ENCODE results near the gene ARID5B. TPM values are rescaled to one million over a fixed set of nuclear protein-coding genes. Genes with fewer than 3 reads are reported as not detected.

ARID5B gene
- total RNA-seq, 2 experiments from 2014 or later = 71.1 to 73.9 TPM

GRCh38 chr10:61869041-61869675 is 32.3 kb upstream of the ARID5B start:
- Mint-ChIP-seq H3K4me1 (peaks cover 13% of the 10 kb centered on the region), H3K27ac (no peak overlapping the region), H3K4me3 (no peak overlapping the region), H3K36me3 (ENCODE audit: low read depth) (no peaks in the 10 kb centered on the region), H3K9me3 (no peaks in the 10 kb centered on the region), H3K27me3 (peaks cover 5% of the 10 kb centered on the region)
- ChIA-PET CTCF (interaction anchor here (3.2 kb wide), 1 partner anchor 118 kb away, joined by 30 read pairs; no protein-coding TSS in a partner anchor), POLR2A (interaction anchor here (3.3 kb wide), 1 partner anchor 32 kb away, joined by 19 read pairs; the partner anchor contains the start of gene ARID5B)
- no peak for DNase-seq

GRCh38 chr10:61869774-61870525 is 31.5 kb upstream of the ARID5B start:
- DNase-seq = no peak
- no peaks in the 10 kb centered on the region for H3K36me3 Mint-ChIP-seq (ENCODE audit: low read depth)
- CTCF ChIA-PET = no interaction called here
- H3K4me1 Mint-ChIP-seq = peaks cover 13% of the 10 kb centered on the region
- no peak overlapping the region for H3K4me3 Mint-ChIP-seq
- H3K27me3 Mint-ChIP-seq = peaks cover 6% of the 10 kb centered on the region
- POLR2A ChIA-PET = no interaction called here
- no peaks in the 10 kb centered on the region for H3K9me3 Mint-ChIP-seq
- no peak overlapping the region for H3K27ac Mint-ChIP-seq

- H3K27me3 Mint-ChIP-seq = peaks cover 8% of the 10 kb centered on the region
- H3K36me3 Mint-ChIP-seq (ENCODE audit: low read depth) = no peaks in the 10 kb centered on the region
- no peaks in the 10 kb centered on the region for H3K9me3 Mint-ChIP-seq
- POLR2A ChIA-PET = no interaction called here
- CTCF ChIA-PET = no interaction called here
- H3K27ac Mint-ChIP-seq = no peak overlapping the region
- no peak overlapping the region for H3K4me3 Mint-ChIP-seq
- DNase-seq = no peak
- H3K4me1 Mint-ChIP-seq = peaks cover 13% of the 10 kb centered on the region
These were observed 31.0 kb upstream of the ARID5B start for GRCh38 chr10:61870526-61870895.

GRCh38 chr10:61871487-61871886 is 30.0 kb upstream of the ARID5B start:
- H3K27ac Mint-ChIP-seq = no peak overlapping the region
- POLR2A ChIA-PET = no interaction called here
- peaks cover 8% of the 10 kb centered on the region for H3K27me3 Mint-ChIP-seq
- H3K4me1 Mint-ChIP-seq = peaks cover 13% of the 10 kb centered on the region
- no peaks in the 10 kb centered on the region for H3K36me3 Mint-ChIP-seq (ENCODE audit: low read depth)
- H3K4me3 Mint-ChIP-seq = no peak overlapping the region
- CTCF ChIA-PET = interaction anchor here (1.3 kb wide), 1 partner anchor 25 kb away, joined by 3 read pairs; no protein-coding TSS in a partner anchor
- no peaks in the 10 kb centered on the region for H3K9me3 Mint-ChIP-seq
- DNase-seq = no peak

GRCh38 chr10:61877887-61878739 is 23.4 kb upstream of the ARID5B start:
- H3K9me3 Mint-ChIP-seq = no peaks in the 10 kb centered on the region
- POLR2A ChIA-PET = interaction anchor here (0.8 to 1.8 kb wide), 3 partner anchors 13 to 34 kb away, joined by 3 to 4 read pairs (median 3); no protein-coding TSS in a partner anchor
- DNase-seq = no peak
- no peak overlapping the region for H3K4me3 Mint-ChIP-seq
- no peak overlapping the region for H3K27ac Mint-ChIP-seq
- no peaks in the 10 kb centered on the region for H3K36me3 Mint-ChIP-seq (ENCODE audit: low read depth)
- peaks cover 12% of the 10 kb centered on the region for H3K4me1 Mint-ChIP-seq
- CTCF ChIA-PET = no interaction called here
- H3K27me3 Mint-ChIP-seq = peaks cover 7% of the 10 kb centered on the region

- POLR2A ChIA-PET = interaction anchor here (0.8 to 1.8 kb wide), 3 partner anchors 13 to 35 kb away, joined by 3 to 4 read pairs (median 3); no protein-coding TSS in a partner anchor
- Mint-ChIP-seq H3K36me3 (ENCODE audit: low read depth) (no peaks in the 10 kb centered on the region), H3K4me1 (peaks cover 14% of the 10 kb centered on the region), H3K9me3 (no peaks in the 10 kb centered on the region), H3K27ac (no peak overlapping the region), H3K4me3 (no peak overlapping the region), H3K27me3 (peaks cover 5% of the 10 kb centered on the region)
- CTCF ChIA-PET = no interaction called here
- DNase-seq = no peak
These were observed 22.8 kb upstream of the ARID5B start for GRCh38 chr10:61878740-61879068.

- DNase-seq = no peak
- no peak overlapping the region for H3K27ac Mint-ChIP-seq
- CTCF ChIA-PET = interaction anchor here (1.0 to 1.6 kb wide), 3 partner anchors 14 to 132 kb away, joined by 3 to 5 read pairs (median 3); no protein-coding TSS in a partner anchor
- peaks cover 14% of the 10 kb centered on the region for H3K4me1 Mint-ChIP-seq
- no peak overlapping the region for H3K4me3 Mint-ChIP-seq
- no peaks in the 10 kb centered on the region for H3K27me3 Mint-ChIP-seq
- H3K36me3 Mint-ChIP-seq (ENCODE audit: low read depth) = peaks cover 2% of the 10 kb centered on the region
- POLR2A ChIA-PET = interaction anchor here (1.5 kb wide), 1 partner anchor 16 kb away, joined by 9 read pairs; no protein-coding TSS in a partner anchor
- peaks cover 3% of the 10 kb centered on the region for H3K9me3 Mint-ChIP-seq
These were observed 18.7 kb upstream of the ARID5B start for GRCh38 chr10:61882621-61883370.

GRCh38 chr10:61883371-61884025 is 18.0 kb upstream of the ARID5B start:
- no peak overlapping the region for H3K4me3 Mint-ChIP-seq
- H3K9me3 Mint-ChIP-seq = peaks cover 5% of the 10 kb centered on the region
- peaks cover 14% of the 10 kb centered on the region for H3K4me1 Mint-ChIP-seq
- ChIA-PET POLR2A (no interaction called here), CTCF (no interaction called here)
- no peaks in the 10 kb centered on the region for H3K27me3 Mint-ChIP-seq
- peaks cover 2% of the 10 kb centered on the region for H3K36me3 Mint-ChIP-seq (ENCODE audit: low read depth)
- no peak overlapping the region for H3K27ac Mint-ChIP-seq
- no peak for DNase-seq

GRCh38 chr10:61887772-61888171 is 13.7 kb upstream of the ARID5B start:
- Mint-ChIP-seq H3K9me3 (peaks cover 5% of the 10 kb centered on the region), H3K4me1 (peaks cover 8% of the 10 kb centered on the region), H3K27ac (no peak overlapping the region), H3K4me3 (no peak overlapping the region), H3K27me3 (no peaks in the 10 kb centered on the region), H3K36me3 (ENCODE audit: low read depth) (peaks cover 2% of the 10 kb centered on the region)
- ChIA-PET CTCF (no interaction called here), POLR2A (no interaction called here)
- no peak for DNase-seq

GRCh38 chr10:61888744-61889143 is 12.8 kb upstream of the ARID5B start:
- no peaks in the 10 kb centered on the region for H3K27me3 Mint-ChIP-seq
- peaks cover 3% of the 10 kb centered on the region for H3K4me1 Mint-ChIP-seq
- peaks cover 2% of the 10 kb centered on the region for H3K36me3 Mint-ChIP-seq (ENCODE audit: low read depth)
- no peak overlapping the region for H3K4me3 Mint-ChIP-seq
- POLR2A ChIA-PET = no interaction called here
- H3K27ac Mint-ChIP-seq = no peak overlapping the region
- CTCF ChIA-PET = no interaction called here
- DNase-seq = no peak
- peaks cover 5% of the 10 kb centered on the region for H3K9me3 Mint-ChIP-seq

GRCh38 chr10:61890430-61890829 is 11.1 kb upstream of the ARID5B start:
- Mint-ChIP-seq H3K9me3 (peaks cover 2% of the 10 kb centered on the region), H3K4me3 (no peak overlapping the region), H3K4me1 (peaks cover 3% of the 10 kb centered on the region), H3K27me3 (no peaks in the 10 kb centered on the region), H3K27ac (no peak overlapping the region), H3K36me3 (ENCODE audit: low read depth) (no peaks in the 10 kb centered on the region)
- ChIA-PET CTCF (no interaction called here), POLR2A (interaction anchor here (1.2 kb wide), 1 partner anchor 10 kb away, joined by 3 read pairs; no protein-coding TSS in a partner anchor)
- DNase-seq = no peak

GRCh38 chr10:61890881-61891409 is 10.6 kb upstream of the ARID5B start:
- Mint-ChIP-seq H3K9me3 (peaks cover 2% of the 10 kb centered on the region), H3K4me1 (peaks cover 3% of the 10 kb centered on the region), H3K36me3 (ENCODE audit: low read depth) (no peaks in the 10 kb centered on the region), H3K27me3 (no peaks in the 10 kb centered on the region), H3K27ac (no peak overlapping the region), H3K4me3 (no peak overlapping the region)
- DNase-seq = no peak
- CTCF ChIA-PET = interaction anchor here (1.0 kb wide), 1 partner anchor 16 kb away, joined by 4 read pairs; no protein-coding TSS in a partner anchor
- POLR2A ChIA-PET = interaction anchor here (1.1 to 1.2 kb wide), 2 partner anchors 9 to 12 kb away, joined by 3 read pairs; no protein-coding TSS in a partner anchor

All from activated CD4-positive, alpha-beta memory T cell treated with anti-CD3 and anti-CD28 coated beads, Interleukin-2, amount 10 ng/mL, durations not matched to agents 7 days and 5 days (primary cell).